HG03095 (cell line): Measurements from ENCODE around the gene SIPA1L3.
A peak's percentile ranks its signal among the peaks of the same experiment; 100 is the strongest.

Experiments used
- ATAC-seq: cut with Tn5 transposase; IDR thresholded peaks from one replicate; pipeline ENCODE4 v1.9.1; 2021; ENCODE audit warnings: moderate library complexity; ENCODE audit not compliant: unreplicated experiment

The SIPA1L3 gene

DNA sequence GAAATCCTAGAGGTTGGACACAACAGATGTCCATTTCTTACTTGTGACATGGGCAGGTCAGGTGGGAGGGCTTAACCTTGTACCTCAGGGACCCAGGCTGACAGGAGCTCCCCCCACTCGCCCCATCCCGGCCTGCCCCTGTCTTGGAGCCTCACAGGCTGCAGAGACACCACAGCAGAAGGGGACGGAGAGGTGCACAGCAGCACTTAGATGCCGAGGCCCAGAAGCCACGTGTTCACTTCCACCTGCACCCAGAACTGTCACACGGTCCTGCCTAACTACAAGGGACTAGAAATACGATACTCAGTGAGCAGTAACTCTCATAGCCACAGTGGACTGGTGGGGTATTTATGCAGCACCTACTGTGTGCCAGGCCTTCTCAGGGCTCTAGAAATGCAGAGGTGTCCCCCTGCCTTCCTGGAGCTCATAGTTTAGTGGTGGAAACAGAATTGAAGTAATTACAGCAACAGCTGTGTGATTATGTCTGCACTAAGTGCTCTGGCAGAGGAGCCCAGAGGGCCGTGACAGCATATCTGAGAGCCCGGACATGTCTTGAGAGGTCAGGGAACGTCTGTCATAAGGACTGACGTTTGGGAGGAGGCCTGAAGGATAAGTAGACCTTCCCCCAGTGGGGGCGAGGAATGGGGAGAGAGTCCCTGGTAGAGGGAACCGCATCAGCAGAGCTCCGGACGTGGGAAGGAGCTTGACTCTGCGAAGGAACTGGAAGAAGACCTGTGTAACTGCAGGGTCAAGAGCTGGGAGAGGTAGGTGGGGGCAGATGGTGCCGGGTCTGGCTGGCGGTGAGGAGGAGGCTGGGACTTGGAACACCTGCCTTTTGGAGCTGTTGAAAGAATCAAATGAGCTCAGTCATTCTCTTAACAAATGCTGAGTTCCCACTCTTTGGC, 130.0 kb downstream of the SIPA1L3 start:
- no peak for ATAC-seq

DNA sequence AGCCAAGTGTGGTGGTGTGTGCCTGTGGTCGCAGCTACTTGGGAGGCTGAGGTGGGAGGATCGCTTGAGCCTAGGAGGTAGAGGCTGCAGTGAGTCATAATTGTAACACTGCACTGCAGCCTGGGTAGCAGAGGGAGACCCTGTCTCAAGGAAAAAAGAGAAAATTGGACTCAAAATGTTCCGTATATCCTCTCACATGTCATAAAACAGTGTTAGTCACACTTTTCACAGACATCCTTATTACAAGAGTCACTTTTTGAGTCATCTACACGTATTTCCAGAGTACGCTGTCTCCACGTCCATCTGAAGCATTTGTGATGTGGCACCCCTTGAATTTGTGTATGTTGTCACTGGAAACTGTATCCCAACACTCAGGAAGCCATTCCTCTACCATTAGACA, 133.0 kb downstream of the SIPA1L3 start:
- ATAC-seq, result no peak

DNA sequence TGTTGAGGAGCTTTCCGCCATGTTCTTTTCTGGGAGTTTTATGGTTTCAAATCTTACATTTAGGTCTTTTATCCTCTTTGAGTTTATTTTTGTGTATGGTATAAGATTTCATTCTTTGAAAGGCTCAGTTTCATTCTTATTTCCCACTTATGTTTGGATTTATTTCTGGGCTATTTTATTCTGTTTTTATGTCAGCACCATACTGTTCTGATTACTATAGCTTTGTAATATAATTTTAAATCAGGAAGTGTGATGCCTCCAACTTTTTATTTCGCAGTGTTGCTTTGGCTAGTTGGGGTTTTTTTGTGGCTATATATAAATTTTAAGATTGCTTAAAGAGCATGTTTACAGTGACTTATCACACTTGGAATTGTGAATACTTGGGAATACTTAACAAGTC, 135.1 kb downstream of the SIPA1L3 start:
- ATAC-seq, result no peak

DNA sequence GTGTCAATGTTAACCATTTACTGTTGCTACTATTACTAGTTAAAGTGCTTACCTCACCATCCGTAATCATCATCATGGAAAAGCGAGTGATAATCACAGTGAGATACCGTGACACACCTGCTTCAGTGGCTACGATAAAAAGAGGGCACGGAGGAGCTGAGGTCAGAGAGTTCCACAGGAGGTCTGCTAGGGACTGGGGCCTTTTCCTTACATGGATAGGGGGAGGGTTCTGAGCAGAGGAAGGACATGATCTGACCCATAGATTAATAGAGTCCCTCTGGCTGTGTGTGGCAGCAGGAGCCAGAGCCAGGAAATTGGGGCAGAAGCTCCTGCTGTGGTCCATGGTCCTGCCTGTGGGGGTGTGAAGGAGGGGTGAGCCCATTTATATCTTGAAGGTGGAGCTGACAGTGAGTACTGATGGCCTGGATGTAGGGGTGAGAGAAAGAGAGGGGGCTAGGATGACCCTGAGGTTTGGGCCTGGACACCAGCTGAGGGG, 136.7 kb downstream of the SIPA1L3 start:
- no peak for ATAC-seq

DNA sequence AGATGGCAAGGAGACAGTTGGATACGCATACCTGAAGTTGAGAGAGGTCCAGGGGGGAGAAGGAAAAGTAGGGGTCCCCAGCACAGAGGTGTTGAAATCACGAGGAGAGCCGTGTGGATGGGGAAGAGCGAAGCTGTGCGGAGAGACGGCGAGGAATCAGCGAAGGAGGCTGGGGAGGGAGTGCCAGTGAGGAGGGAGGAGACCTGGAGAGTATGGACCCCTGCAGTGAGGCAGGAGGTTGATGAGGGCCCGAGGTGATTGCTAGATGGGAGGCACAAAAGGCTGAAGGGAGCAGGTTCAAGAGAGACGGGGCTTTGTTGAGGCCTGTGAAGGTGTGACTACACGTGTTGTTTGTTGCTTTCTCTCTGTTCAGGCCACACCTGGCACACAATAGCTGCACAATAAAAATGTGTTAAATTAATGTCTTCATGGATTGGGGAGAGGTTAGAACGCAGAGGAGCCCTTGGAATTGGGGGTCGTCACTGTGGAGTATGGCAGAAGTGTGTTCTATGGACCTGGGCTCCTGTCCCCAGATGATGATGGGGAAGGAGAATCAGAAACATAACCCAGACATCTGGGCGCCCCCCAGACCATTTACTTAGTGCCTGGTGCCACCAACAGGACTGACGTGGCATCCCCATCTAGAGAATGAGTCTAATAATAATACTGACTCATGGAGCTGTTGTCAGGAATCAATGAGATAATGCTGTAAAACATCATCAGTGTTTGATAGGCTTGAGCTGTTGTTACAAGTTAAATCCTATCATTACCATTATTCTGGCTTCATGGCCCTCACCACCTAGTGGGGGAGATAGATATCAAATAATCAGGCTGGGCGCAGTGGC, 137.5 kb downstream of the SIPA1L3 start:
- ATAC-seq, result no peak

DNA sequence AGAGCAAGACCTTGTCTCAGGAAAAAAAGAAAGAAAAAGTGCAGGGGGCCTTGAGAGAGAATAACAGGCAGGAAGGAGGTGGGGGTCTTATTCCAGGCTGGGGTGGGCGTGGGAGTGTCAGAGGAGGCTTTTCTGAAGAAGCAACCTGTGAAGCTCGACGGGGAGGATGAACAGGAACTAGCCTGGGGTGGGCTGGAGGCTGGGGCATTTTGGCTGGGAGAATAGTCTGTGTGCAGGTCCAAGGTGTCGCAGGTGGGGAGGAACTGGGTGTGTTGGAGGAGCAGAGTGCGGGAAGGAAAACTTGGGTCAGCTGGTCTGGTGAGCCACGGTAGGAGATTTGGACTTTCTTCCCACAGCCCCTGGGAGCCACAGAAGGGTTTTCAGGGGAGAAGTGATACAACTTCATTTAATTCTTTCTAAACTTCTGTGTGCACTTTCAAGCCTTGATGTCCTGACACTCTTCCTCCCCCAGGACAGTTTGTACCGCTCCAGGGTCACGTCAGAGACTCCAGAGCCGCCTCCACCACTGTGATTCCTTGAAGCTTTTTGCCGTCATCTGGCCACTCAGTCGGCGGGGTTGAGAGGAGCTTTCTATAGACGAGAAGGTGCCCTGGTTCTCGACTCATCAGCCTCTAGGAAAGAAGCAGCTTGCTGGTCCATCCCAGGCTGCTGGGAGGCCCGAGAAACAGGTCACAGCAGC, 138.7 kb downstream of the SIPA1L3 start:
- ATAC-seq, result peak; percentile 7

DNA sequence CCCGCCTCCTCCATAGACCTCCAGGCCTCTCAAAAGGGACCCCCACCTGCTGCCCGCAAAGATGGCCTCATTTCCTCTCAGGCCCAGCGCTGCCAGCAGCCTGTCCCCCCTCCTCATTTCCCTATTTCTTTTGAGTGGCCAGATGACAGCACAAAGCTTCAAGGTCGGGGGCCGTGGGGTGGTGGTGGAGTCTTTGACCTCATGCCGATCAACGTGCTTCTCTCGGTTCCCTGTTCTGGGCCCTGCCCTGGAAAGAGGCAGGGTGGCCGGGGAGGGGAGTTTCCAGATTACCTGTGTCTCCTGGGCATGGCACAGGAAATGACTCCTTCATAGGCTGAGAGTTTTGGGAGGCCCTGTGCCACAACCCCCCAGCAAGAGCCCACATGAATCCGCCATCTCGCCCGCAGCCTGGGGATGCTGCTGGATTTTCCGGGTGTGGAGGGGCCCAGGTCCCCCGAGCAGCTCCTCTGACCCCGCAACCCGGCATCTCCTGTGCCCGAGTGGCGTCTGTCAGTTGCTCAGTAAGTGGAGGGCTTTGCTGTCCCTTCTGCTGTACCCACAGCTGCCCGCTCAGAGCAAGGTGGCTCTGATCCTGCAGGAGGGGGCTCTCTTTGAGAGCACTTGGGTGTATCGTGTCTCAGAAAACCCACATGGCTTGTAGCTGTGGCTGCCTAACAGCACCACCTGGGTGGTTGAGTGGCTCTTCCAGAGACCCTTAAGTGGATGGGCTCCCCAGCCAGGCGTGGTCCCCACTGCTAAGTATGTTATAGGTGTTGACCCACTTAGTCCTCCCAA, 139.4 kb downstream of the SIPA1L3 start:
- ATAC-seq, result peak; percentile 35

DNA sequence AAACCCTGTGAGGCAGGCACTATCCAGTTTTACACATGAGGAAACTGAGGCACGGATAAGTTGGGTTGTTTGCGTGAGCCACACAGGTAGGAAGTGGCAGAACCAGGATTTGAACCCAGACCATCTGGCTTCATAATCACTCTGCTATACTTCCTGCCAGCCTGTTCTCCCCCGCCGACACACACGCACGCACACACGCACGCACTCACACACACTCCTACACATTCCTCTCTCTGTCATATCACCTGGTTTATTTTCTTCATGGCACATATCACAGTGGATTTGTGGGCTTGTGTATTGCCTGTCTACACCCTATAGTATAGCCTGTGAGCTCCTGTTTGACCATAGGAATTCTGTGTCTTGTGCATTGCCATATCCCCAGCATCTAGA, 140.0 kb downstream of the SIPA1L3 start:
- no peak for ATAC-seq

DNA sequence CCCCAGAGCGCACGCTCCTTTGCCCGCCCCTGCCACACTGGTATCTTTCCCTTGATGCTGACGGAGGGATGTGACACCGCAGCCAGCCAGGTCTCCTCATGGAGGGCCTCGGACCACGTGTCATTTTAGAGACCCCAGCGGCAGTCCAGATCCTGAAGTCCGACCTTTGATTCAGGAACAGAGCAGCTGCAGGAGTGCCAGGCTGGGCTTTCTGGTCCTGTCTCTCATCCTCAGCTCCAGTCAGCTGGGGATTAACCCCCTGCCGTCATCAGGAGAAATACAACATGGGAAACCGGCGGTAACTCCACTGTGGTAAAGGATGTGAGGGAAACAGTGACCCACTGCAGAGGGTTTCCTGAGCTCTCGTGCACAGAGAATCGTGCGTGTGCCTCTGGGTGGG, 140.6 kb downstream of the SIPA1L3 start:
- no peak for ATAC-seq

DNA sequence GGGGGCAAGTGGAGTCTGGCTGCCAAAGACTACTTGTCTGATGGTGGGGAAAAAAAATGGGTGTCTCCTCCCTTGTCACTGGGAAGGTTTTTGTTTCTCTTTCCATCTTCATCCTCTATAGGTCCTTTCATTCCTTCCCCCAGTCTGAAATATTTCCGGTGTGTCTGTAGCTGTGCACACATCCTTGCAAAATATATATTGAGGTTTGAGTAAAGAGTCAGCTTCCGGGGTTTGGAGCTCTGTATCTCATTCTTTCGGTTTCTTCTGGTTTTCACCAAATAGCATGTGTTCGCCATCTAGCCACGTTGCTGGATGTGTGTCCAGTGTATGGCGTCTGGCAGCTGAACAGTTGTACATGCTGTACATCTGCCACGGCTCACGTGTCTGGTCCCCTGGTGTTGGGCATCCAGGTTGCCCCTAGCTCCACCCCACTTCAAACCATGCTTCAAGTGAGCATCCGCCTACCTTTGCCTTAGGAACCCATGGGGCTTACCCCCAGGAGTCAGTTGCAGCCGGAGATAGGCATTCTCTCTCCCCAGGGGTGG, 142.2 kb downstream of the SIPA1L3 start:
- ATAC-seq, result peak; percentile 36

DNA sequence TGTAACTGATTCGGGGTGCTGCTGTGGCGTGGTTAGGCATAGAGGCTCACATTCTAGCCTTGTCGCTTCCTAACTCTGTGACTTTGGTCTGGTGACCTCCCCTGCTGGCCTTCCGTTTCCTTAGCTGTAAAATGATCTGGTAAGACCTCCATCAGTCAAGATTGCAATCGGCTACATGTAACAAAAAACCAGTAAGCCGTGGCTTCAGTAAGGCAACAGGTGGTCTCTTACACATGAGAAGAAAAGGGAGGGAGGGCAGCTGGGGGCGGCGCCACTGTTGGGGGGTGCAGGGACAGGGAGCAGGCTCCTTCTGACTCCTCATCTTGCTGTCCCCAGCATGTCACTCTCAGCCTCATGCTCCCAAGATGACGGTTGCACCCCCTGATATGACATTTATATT, 148.0 kb downstream of the SIPA1L3 start:
- ATAC-seq, result no peak

DNA sequence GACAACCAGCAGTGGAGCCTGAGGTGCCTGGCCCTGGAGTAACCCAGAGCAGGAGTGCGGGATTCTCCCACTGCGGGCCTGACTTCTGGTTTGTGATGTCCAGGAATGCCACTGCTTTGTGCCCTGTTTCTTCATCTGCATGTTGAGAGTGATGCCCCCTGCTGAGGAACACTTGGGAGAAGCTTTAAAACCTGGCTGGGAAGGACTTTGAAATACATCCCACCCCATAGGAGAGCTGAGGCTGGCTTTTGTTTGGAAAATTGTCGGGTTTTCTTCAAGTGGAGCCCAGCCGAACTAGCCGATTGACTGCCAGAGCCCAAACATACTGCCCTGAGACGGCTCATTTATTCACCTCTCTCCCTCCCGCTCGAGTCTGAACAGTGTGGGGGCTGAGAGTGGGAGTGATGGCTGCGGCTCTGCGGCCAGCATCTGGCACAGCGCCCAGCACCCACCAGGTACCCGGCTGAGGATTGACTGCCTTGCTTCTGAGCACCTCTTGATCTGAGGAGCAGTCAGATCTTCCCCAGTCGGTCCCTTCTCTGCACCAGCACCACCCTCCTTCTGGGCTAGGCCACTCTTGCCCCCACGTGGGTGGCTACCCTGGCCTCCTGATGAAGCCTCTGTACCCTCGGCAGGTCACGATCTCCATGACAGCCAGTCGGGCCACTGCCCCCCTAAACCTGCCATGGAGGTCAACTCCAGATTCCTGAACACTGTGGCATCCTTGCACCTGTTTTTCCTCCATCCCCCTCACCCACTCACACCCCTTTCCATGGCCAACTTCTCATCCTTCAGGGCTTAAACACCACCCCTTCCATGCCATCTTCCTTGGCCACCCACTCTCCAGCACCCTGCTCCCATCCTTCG, 148.9 kb downstream of the SIPA1L3 start:
- no peak for ATAC-seq

DNA sequence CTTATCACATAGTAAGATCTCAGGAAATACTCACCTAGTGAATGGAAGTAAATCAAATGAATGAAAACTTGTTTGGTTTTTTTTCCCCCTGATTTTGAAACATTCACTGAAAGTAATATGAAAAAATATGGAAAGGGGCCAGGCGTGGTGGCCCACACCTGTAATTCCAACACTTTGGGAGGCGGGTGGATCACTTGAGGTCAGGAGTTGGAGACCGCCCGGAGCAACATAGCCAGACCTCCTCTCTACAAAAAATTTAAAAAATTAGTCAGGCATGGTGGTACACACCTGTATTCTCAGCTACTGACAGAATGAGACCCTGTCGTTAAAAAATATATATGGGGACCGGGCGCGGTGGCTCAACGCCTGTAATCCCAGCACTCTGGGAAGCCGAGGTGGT, 149.6 kb downstream of the SIPA1L3 start:
- ATAC-seq, result no peak

DNA sequence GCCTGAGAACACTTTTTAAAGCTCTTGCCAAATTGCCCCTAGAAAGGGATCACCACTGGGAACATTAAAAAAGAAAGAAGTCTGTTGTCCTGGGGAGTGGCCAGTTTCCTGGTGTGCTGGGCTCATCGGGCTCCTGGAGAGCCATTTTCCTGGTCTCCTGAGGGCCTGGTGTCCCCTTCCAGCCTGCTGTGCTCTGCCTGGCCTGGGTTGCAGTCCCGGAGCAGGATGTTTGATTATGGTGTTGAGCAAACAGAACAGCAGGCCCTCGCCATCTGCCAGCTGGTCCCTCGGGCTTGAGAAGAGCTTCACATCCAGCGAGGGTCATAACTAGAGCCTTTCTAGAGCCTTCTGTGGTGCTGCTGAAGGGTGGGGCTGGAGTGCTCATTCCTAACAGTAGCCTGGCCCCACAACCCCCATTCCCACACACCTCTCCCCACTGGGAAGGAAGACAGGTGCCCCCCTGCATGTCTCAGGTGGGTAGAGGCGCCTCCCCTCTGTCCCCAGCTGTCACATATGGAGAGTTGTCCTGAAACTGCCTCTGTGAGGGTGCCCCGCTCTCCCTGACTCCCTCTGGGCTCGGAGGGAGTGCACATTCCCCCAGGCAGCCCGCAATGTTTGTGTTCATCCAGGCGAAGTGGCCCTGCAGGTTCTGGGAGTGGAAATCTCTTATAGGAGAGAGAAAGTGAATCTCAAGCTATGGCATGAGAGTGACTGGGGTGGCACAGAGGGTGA, 151.1 kb downstream of the SIPA1L3 start:
- no peak for ATAC-seq

DNA sequence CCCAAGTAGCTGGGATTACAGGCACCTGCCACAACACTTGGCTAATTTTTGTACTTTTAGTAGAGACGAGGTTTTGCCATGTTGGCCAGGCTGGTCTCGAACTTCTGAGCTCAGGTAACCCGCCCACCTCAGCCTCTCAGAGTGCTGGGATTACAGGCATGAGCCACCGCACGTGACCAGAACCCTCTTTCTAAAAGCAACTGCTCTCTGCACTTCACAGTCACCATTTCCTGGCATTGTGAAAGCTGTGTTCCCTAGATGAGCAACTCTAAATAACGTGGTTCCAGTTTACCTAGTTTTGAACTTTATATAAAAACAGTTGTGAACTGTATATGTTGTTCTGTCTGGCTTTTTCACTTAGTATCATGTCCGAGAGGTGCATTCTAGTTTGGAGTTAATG, 152.9 kb downstream of the SIPA1L3 start:
- ATAC-seq, result no peak

DNA sequence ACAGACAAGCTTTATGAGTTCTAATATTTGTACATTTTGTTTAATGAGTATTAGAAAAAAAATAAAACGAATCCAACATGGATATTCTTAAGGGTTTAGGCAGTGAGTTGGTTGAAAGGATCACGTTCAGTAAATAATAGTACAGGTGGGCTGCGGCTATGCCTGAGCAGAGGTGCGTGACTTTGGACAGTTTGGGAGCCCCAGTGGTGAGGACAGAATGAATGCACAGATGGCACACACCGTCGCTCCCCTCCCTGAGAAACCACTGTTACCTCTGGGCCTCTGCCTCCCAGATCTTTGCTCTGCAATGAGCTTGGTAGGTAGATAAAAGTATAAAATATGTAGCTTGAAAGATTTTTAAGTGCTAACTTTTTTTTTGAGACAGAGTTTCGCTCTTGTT, 153.3 kb downstream of the SIPA1L3 start:
- ATAC-seq, result no peak

DNA sequence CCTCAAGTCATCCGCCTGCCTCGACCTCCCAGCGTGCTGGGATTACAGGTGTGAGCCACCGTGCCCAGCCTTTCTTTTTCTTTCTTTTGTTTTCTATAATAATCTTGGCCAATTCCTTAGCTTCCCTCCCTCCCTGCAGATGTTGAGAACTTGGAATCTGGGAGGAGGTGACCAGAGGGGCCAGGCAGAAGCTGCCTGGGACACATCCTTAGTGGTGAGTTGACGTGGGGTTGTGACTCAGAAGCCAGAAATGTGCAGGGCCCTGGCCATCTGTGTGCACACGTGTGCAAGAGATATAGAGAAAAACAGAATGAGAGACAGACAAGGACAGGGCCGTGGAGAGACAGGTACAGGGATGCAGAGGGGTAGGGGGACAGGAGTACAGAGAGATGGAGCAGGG, 154.3 kb downstream of the SIPA1L3 start:
- no peak for ATAC-seq

DNA sequence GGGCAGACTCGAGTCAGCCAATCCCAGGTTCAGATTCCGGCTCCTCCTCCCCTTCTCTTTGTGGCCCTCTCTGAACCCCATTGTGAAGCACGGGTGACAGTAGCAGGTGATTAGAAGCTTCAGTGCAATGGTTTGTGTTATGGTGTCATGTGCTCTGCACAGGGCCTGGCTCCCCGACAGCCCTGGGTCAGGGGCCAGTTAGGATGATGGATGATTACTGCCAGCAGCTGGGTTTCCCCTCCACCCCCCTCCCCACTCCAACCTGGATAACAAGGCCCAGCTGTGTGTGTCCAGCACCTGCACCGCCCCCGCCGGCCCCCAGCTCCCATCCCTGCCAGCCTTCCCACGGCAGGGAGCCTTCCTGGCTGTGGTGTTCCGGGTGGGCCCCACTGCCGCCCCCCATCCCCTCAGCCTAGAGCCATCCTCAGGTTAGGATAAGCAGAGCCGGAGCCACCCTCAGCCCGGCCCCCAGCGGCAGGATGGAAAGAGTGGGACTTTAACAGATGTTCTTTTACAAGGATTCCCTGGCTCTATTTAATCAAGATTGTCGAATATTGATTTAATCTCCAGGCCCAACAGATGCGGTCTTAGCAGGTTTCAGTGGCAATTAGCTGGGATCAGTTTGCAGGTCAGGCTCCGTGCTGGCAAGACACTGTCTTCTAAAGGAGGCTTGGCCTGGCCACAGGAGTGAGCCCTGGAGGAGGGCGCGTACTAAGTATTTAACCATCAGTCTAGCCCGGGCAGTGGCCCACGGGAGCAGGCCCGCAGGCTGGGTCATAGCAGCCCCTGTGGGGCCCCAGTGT, 156.2 kb downstream of the SIPA1L3 start:
- no peak for ATAC-seq
